GM10847 (cell line): Measurements from ENCODE around the gene PCDHB2.

Experiments
- POLR2A ChIP-seq: IDR thresholded peaks from 2 replicates; pipeline ENCODE4 v1.6.1; 2011; ENCODE audit not compliant: insufficient read length; ENCODE audit errors: extremely low read depth

PCDHB2 gene

DNA sequence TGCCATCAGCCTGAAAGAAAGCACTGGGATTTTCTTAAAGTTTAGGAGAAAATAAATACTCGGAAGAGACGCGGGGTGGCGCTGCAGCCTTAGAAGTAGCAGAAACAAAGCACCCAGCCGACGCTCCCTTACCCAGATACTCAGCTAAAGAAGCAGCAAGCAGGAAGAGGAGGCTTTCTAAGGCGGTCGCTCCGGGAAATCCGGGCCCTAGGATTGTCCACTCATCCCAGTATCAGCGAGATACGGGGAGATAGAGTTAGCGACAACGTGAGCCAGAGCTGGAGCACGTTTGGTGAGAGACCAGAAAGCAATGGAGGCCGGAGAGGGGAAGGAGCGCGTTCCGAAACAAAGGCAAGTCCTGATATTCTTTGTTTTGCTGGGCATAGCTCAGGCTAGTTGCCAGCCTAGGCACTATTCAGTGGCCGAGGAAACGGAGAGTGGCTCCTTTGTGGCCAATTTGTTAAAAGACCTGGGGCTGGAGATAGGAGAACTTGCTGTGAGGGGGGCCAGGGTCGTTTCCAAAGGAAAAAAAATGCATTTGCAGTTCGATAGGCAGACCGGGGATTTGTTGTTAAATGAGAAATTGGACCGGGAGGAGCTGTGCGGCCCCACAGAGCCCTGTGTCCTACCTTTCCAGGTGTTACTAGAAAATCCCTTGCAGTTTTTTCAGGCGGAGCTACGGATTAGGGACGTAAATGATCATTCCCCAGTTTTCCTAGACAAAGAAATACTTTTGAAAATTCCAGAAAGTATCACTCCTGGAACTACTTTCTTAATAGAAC lies at the start of gene PCDHB2:
Gene PCDHB2, plus strand, starts transcription at position 135 of the 782 bp plus-strand sequence. Its CDS starts 176 bp downstream, at position 311.
- TF ChIP-seq POLR2A = no peak

DNA sequence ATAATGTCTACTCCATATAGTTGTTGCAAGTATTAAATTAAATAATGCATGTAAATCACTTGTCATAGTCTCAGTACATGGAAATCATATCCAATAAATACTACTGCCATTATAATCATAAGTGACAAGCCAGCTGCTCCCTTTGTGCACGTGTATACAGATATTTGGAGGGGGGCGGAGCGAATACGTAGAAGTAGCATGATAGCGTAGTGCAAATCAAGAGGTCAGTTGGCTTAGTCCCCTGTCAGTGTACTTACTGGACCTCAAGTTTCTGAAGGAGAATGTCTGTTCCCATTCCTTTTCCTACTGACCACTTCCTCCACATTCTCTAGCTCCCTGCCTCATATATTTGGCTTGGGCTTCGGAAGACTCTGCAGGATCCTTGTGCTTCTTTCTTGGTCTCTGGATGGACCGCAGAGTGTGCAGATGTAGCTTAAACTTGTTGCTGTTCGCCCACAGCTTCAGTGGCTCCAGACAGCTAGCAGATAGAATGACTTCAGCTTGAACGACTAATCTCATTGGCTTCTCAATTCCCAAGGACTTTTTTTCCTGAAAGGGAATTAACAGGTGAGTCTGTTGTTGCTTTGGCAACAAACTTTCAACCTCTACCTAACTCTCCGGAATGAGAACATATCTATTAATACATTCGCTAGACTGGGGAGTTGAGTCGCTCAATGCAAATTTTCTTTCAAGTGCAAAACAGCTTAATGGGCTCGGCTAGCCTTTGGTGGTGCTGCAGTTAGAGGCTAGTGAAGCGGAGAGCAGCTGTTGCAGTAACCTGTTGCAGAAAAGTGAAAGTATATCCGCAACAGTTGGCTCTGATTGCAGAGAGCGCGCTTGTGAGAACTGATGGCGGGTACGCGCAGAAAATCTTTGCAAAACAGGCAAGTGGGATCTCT lies 43.5 kb upstream of the PCDHB2 start, which contains the start of gene PCDHB1:
Gene PCDHB1, plus strand, starts transcription at position 753 of the 899 bp plus-strand sequence. Its CDS starts 97 bp downstream, at position 850.
- TF ChIP-seq POLR2A = no peak

DNA sequence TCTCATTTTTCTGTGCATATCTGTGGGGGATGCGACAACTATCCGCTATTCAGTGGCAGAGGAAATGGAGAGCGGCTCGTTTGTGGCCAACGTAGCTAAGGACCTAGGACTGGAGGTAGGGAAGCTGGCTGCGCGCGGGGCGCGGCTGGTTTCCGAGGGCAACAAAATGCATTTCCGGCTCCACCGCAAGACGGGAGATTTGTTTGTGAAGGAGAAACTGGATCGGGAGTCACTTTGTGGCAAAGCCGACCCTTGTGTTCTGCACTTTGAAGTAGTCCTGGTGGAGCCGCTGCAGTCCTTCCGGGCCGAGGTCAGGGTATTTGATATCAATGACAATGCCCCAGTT lies 42.9 kb upstream of the PCDHB2 start:
- no peak for TF ChIP-seq POLR2A

DNA sequence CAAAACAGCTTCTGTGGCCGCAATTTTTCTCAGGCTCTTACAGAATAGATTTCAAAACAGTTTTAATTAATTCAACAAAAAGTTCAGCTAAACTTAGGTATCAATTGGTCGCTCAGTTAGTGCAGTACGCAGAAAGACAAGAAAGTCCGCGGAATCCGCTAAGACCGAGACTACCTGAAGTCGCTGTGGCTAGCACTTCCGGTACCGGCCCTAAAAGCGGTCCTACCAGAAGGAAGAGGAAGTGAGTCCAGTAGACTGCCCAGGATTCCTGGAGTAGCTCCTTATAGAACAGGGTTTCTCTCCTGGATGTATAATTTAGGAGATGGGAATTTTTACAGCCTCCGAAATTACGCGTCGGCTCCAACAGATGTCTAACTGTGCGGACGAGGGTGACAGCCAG lies 16.6 kb upstream of the PCDHB2 start:
- no peak for TF ChIP-seq POLR2A

DNA sequence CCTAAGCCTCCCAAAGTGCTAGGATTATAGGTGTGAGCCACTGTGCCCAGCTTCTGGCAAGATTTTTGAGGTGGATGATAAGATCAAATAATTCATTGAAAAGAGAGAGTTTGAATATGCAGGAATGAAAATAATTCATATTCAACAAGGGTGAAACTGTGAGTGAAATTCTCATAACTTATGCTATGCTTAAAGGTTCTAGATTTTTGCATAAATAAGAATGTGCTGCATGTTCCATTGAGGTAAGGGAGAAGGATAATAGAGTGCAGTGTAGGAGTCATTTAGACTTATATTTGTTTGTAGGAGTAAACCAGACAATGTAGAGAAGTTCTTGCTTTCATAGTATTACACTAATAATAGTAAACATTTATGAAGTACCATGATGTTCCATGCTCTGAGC lies 12.2 kb upstream of the PCDHB2 start:
- no peak for TF ChIP-seq POLR2A

DNA sequence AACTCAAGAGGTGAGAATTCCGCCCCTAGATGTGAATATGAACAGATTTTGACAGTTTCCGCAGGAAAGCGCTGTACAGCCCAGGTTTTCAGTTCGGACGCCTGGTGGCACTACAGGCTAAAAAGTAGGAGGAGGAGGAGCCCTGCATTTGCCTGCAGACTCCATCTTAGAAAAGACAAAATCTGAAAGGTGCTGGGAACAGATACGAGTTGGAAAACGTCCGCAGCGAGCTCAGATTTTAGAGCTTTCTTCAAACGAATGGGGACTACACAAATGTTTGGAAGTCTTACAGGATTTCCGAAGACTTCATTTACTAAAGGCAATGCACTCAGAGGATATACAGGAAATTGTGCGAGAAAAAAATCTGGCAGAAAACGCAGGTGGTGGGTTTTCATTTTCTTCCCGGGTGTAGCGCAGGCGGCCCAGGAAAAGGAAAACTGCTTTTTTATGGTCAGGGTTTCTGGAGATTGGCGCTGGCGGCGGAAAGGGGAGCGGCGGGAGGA lies 9.9 kb upstream of the PCDHB2 start:
- TF ChIP-seq POLR2A = no peak

DNA sequence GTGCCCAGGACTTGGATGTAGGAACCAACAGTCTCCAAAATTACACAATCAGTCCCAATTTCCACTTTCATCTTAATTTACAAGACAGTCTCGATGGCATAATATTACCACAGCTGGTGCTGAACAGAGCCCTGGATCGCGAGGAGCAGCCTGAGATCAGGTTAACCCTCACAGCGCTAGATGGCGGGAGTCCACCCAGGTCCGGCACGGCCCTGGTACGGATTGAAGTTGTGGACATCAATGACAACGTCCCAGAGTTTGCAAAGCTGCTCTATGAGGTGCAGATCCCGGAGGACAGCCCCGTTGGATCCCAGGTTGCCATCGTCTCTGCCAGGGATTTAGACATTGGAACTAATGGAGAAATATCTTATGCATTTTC lies 837 bp downstream of the PCDHB2 start:
- no peak for TF ChIP-seq POLR2A

DNA sequence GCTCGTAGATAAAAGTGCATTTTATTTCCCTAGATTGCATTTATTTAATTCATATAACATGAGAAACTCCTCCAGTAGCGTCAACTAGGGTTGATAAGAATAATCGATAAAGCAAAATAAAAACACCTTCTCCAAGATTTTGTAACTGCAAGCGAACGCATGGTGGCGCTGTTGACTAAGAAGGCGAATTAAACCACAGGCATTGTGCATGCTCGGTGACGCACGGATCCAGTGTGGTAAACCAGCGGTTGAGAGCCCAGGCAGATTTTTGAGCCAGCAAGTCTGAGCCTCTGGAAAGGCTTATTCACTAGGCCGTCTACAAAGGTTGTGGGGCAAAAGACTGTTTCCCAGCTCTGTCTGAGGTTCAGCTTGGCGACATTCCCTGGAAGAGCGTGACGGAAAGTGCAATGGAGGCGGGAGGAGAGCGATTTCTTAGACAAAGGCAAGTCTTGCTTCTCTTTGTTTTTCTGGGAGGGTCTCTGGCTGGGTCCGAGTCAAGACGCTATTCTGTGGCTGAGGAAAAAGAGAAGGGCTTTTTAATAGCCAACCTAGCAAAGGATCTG lies 5.9 kb downstream of the PCDHB2 start, which contains the start of gene PCDHB3:
Gene PCDHB3, plus strand, starts transcription at position 231 of the 563 bp plus-strand sequence. Its CDS starts 177 bp downstream, at position 408.
- TF ChIP-seq POLR2A = no peak

DNA sequence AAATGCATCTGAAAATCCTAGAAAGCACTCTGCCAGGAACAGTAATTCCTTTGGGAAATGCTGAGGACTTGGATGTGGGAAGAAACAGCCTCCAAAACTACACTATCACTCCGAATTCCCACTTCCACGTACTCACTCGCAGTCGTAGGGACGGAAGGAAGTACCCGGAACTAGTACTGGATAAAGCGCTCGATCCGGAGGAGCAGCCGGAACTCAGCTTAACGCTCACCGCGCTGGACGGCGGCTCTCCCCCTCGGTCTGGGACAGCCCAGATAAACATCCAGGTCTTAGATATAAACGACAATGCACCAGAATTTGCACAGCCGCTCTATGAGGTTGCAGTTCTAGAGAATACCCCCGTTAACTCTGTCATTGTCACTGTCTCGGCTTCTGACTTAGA lies 6.6 kb downstream of the PCDHB2 start:
- TF ChIP-seq POLR2A = no peak

DNA sequence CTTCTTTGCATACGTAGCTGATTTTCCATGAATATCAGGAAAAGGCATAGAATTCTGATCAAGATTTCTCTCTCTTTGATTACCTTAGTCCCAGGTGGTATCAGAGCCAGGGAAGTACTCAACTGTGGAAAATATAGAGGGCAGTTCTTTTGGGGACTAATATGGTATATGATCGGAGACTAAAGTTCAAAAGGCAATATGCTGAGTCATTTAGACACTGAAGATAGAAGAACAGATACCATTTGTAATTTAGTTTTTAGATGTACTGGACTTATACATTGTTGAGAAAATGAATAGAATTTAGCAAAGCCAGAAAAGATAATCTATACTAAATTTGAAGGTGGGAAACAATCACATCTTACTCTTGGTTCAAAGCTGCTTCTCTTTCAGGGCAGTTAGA lies 10.9 kb downstream of the PCDHB2 start:
- no peak for TF ChIP-seq POLR2A

DNA sequence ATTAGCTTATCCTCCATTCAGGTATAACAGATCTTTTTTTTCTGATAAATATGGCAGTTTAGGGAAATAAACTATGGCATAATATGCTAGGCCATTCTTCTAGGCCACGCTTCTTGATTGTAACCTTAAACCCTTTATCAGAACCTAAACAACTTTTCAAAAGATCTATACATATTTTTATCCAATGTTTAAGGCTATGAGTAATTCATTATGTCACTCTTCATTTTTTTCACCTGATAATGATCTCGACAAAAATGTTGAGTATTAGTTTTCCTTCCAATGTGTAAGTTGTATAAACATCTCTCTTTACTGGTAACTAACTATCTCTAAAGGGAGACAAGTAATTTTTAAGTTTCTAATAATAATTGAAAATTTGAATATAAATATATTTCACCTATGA lies 24.8 kb downstream of the PCDHB2 start:
- no peak for TF ChIP-seq POLR2A

DNA sequence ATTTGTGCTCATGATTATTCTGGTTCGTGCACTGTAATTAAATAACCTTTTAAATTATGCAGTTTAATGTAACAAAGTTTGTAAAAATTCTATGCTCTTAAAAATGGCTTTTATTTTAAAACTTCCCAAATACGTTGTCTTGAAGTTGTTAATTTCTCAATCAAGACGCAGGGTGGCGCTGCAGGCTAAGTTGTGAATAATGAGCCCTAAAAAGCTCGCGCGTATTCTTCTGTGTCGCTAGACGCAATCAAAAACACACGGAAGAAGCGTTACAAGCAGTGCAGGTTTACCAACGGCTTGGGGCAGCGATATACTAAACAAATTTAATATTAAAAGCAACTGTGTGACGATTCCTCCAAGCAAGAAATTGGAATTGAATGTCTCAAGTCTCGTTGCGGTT lies 27.1 kb downstream of the PCDHB2 start, which contains the start of gene PCDHB4:
Gene PCDHB4, plus strand, starts transcription at position 256 of the 400 bp plus-strand sequence. CDS start 181 bp downstream, outside the sequence.
- no peak for TF ChIP-seq POLR2A

DNA sequence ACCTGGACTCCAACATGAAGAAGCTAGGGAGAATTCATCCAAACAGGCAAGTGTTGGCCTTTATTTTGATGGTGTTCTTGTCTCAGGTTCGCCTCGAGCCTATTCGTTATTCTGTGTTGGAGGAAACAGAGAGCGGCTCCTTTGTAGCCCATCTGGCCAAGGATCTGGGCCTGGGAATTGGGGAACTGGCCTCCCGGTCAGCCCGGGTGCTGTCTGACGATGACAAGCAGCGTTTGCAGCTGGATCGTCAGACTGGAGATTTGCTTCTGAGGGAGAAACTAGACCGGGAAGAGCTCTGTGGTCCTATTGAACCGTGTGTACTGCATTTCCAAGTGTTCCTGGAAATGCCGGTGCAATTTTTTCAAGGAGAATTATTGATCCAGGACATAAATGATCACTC lies 27.6 kb downstream of the PCDHB2 start:
- no peak for TF ChIP-seq POLR2A

DNA sequence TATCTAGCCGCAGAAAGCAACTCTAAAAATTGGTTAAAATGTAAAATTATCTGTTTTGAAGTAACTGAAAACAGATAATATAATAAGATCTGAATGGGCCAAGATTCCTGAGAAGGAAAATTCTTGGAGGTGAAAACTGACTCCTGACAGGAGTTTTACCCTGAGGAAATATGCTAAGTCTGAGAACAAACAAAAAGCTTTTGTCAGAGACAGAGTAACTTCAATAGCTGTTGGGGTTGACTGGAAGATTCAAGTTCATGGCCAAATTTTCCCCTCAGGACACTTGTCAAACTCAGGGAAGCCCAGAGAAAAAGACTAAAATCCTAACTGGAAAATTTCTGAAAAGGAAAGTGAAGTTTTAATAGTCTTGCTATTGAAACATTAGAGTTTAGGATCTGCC lies 32.9 kb downstream of the PCDHB2 start:
- TF ChIP-seq POLR2A = no peak

DNA sequence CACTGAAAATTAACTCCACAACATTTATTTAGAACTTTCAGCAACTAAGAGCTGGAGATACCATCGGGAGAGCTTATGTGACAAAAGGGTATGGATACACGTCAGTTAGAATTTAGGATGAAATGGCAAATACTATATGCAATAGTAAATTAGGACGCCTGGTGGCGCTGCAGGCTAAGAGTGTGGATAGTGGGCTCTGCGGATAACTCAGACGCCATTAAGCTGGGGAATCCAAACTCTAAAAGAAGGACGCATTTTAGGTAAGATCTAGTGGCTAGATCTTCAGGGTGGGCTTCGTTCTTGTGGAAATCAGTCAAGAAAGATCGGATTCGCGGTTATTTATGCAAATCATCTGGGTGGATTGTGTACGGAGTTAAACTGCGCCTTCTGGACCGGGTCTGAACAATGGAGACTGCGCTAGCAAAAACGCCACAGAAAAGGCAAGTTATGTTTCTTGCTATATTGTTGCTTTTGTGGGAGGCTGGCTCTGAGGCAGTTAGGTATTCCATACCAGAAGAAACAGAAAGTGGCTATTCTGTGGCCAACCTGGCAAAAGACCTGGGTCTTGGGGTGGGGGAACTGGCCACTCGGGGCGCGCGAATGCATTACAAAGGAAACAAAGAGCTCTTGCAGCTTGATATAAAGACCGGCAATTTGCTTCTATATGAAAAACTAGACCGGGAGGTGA lies 40.8 kb downstream of the PCDHB2 start, which contains the start of gene PCDHB5:
Gene PCDHB5, plus strand, starts transcription at position 177 of the 688 bp plus-strand sequence. Its CDS starts 229 bp downstream, at position 406.
- no peak for TF ChIP-seq POLR2A
